ENCODE data around the gene SMIM35.

Gene SMIM35

GRCh38 chr11:118105657-118106305 is 19.0 kb upstream of the SMIM35 start:
- Histone ChIP-seq H3K9me3 (ENCODE audit: control insufficient read depth, insufficient read depth, low read depth, low read length) (no peaks in the 10 kb centered on the region), H3K4me1 (ENCODE audit: control insufficient read depth, insufficient read depth, low read length) (no peaks in the 10 kb centered on the region), H3K4me3 (ENCODE audit: low read depth, low read length) (no peak overlapping the region), H3K36me3 (ENCODE audit: control insufficient read depth in 2 of 2, insufficient read depth in 1 of 2, low read length in 2 of 2) (no peaks in the 10 kb centered on the region), H3K27ac (ENCODE audit: extremely low read depth, low read depth, low read length) (no peak overlapping the region)
- CTCF ChIA-PET = interaction anchor here (0.6 to 0.7 kb wide), 2 partner anchors 52 to 53 kb away, joined by 3 read pairs; no protein-coding TSS in a partner anchor
- POLR2A ChIA-PET = interaction anchor here (1.8 kb wide), 1 partner anchor 8 kb away, joined by 4 read pairs; no protein-coding TSS in a partner anchor
- peak; percentile 84 for TF ChIP-seq ZBTB17 (tag by site-specific recombination; IDR thresholded peaks at IDR 0.05)
- no peak for TF ChIP-seq TRIM28 (IDR thresholded peaks at IDR 0.05; ENCODE audit: borderline replicate concordance, low read length)

DNA sequence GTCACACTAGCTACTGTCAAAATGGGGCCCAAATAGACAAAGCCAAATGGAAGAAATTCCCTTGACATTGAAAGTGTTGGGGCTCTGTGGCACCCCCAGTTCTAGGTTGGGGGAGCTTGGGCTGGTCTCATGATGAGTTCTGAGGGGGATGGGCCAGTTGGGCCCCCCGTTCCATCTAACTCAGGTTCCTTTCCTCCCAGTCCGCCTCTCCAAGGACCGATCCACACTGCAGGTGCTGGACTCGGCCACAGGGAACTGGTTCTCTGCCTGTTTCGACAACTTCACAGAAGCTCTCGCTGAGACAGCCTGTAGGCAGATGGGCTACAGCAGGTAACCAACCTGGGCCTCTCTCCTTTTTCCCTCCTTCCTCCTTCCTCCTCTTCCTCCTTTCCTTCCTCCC is 17.7 kb upstream of the SMIM35 start:
- POLR2A ChIA-PET = interaction anchor here (1.8 kb wide), 1 partner anchor 9 kb away, joined by 4 read pairs; no protein-coding TSS in a partner anchor
- CTCF ChIA-PET = interaction anchor here (0.9 kb wide), 1 partner anchor 69 kb away, joined by 3 read pairs; no protein-coding TSS in a partner anchor

More for the DNA sequence above, 17.7 kb upstream of the SMIM35 start:
- H3K9me3 ChIP-seq (ENCODE audit: control insufficient read depth, insufficient read depth, low read depth, low read length) = no peaks in the 10 kb centered on the region
- no peaks in the 10 kb centered on the region for H3K36me3 ChIP-seq (ENCODE audit: control insufficient read depth in 2 of 2, insufficient read depth in 1 of 2, low read length in 2 of 2)
- no peaks in the 10 kb centered on the region for H3K4me1 ChIP-seq (ENCODE audit: control insufficient read depth, insufficient read depth, low read length)
- H3K27ac ChIP-seq (ENCODE audit: extremely low read depth, low read depth, low read length) = no peak overlapping the region
- TF ChIP-seq OSR2 (tag by site-specific recombination; IDR thresholded peaks at IDR 0.05) (no peak), ZNF133 (tag by site-specific recombination; IDR thresholded peaks at IDR 0.05) (no peak), ZNF175 (tag by site-specific recombination; IDR thresholded peaks at IDR 0.05) (no peak), ZBTB44 (tag by site-specific recombination; IDR thresholded peaks at IDR 0.05) (no peak), KLF10 (tag by site-specific recombination; IDR thresholded peaks at IDR 0.05) (no peak), ZNF48 (tag by site-specific recombination; IDR thresholded peaks at IDR 0.05) (no peak), FEZF1 (tag by site-specific recombination; IDR thresholded peaks at IDR 0.05) (no peak), ZNF561 (tag by site-specific recombination; IDR thresholded peaks at IDR 0.05; ENCODE audit: borderline replicate concordance) (no peak), TSHZ1 (tag by site-specific recombination; IDR thresholded peaks at IDR 0.05; ENCODE audit: borderline replicate concordance) (no peak), WT1 (tag by site-specific recombination; IDR thresholded peaks at IDR 0.05) (no peak), PRDM1 (tag by site-specific recombination; IDR thresholded peaks at IDR 0.05) (no peak), ZNF132 (tag by site-specific recombination; IDR thresholded peaks at IDR 0.05; ENCODE audit: borderline replicate concordance) (no peak), AEBP2 (tag by site-specific recombination; IDR thresholded peaks at IDR 0.05; ENCODE audit: borderline replicate concordance) (no peak), ZBTB26 (tag by site-specific recombination; optimal IDR thresholded peaks at IDR 0.05) (no peak), SCRT1 (tag by site-specific recombination; IDR thresholded peaks at IDR 0.05; ENCODE audit: borderline replicate concordance) (no peak), HOXC10 (CRISPR knock-in tag; IDR thresholded peaks at IDR 0.05) (no peak)
- H3K4me3 ChIP-seq (ENCODE audit: low read depth, low read length) = no peak overlapping the region
